Keratinocyte (primary cell): ENCODE measurements around the gene WNT3. TPM values are rescaled to one million over a fixed set of nuclear protein-coding genes. Genes with fewer than 3 reads are reported as not detected.

Source experiments
- DNase-seq: peaks from one replicate; pipeline ENCODE4 v3.0.0-alpha.2; 2011; ENCODE audit warnings: low read depth, missing footprints, low spot score
- FAIRE-seq: peaks from 2 replicates; lab custom pipeline; 2011; peaks lifted over from hg19 to GRCh38; lab: Jason Lieb, UNC
- H2AFZ ChIP-seq: 2 replicates; pipeline ENCODE4 v1.6.0; 2012; ENCODE audit warnings: low read length, control low read depth, inconsistent platforms; ENCODE audit not compliant: control insufficient read depth
- H3K27ac ChIP-seq: 2 replicates; pipeline ENCODE4 v1.5.1; 2011; ENCODE audit warnings: low read length; ENCODE audit not compliant: control insufficient read depth, insufficient read depth
- H3K27me3 ChIP-seq: 3 replicates; pipeline ENCODE4 v1.6.0; 2011; ENCODE audit warnings: low read length; ENCODE audit not compliant: control insufficient read depth, insufficient read depth; ENCODE audit errors: extremely low read depth
- H3K36me3 ChIP-seq, 2 experiments: 2 replicates in 1 of 2; 3 replicates in 1 of 2; pipeline ENCODE4 v1.5.1; 2011; ENCODE audit warnings: low read length in 2 of 2, mild to moderate bottlenecking in 1 of 2; ENCODE audit not compliant: control insufficient read depth in 2 of 2, insufficient read depth in 2 of 2; ENCODE audit errors: extremely low read depth in 1 of 2
- H3K4me1 ChIP-seq: 3 replicates; pipeline ENCODE4 v1.5.1; 2011; ENCODE audit warnings: low read length; ENCODE audit not compliant: control insufficient read depth, insufficient read depth; ENCODE audit errors: extremely low read depth
- H3K4me2 ChIP-seq: 3 replicates; pipeline ENCODE4 v1.6.0; 2011; ENCODE audit warnings: low read depth, low read length; ENCODE audit not compliant: control insufficient read depth, insufficient read depth; ENCODE audit errors: extremely low read depth
- H3K4me3 ChIP-seq, 3 experiments: fragments of 200-600 bp in 1 of 3; sonication (generic) in 1 of 3; 2 replicates in 2 of 3; 3 replicates in 1 of 3; pipeline ENCODE4 v1.5.1; 2011 to 2016; ENCODE audit warnings: low read length in 3 of 3, mild to moderate bottlenecking in 3 of 3, control low read depth in 2 of 3, inconsistent platforms in 1 of 3, low read depth in 1 of 3, mixed read lengths in 1 of 3, mixed run types in 1 of 3, moderate library complexity in 1 of 3; ENCODE audit not compliant: control insufficient read depth in 2 of 3, insufficient read depth in 2 of 3; ENCODE audit errors: extremely low read depth in 1 of 3
- H3K79me2 ChIP-seq: 2 replicates; pipeline ENCODE4 v1.6.0; 2012; ENCODE audit warnings: low read length; ENCODE audit not compliant: control insufficient read depth, insufficient read depth
- H3K9ac ChIP-seq: 3 replicates; pipeline ENCODE4 v1.6.0; 2011; ENCODE audit warnings: low read length; ENCODE audit not compliant: control insufficient read depth, insufficient read depth; ENCODE audit errors: extremely low read depth
- H3K9me1 ChIP-seq: 3 replicates; pipeline ENCODE4 v1.6.0; 2011; ENCODE audit warnings: low read length; ENCODE audit not compliant: control insufficient read depth, insufficient read depth; ENCODE audit errors: extremely low read depth
- H3K9me3 ChIP-seq: 2 replicates; pipeline ENCODE4 v1.5.1; 2012; ENCODE audit warnings: low read depth, low read length; ENCODE audit not compliant: control insufficient read depth
- H4K20me1 ChIP-seq: 3 replicates; pipeline ENCODE4 v1.6.0; 2011; ENCODE audit warnings: low read length; ENCODE audit not compliant: control insufficient read depth, insufficient read depth; ENCODE audit errors: extremely low read depth
- CTCF ChIP-seq, 3 experiments: IDR thresholded peaks in 1 of 3; conservative IDR thresholded peaks in 1 of 3; optimal IDR thresholded peaks in 1 of 3; 2 replicates in 2 of 3; 3 replicates in 1 of 3; pipeline versions ENCODE3 to v1.5.1; 2011; ENCODE audit warnings: low read length in 3 of 3, mild to moderate bottlenecking in 3 of 3, moderate library complexity in 2 of 3, control low read depth in 1 of 3, inconsistent platforms in 1 of 3; ENCODE audit not compliant: insufficient read depth in 2 of 3; ENCODE audit errors: extremely low read depth in 1 of 3
- EZH2 ChIP-seq: IDR thresholded peaks from one replicate; pipeline ENCODE4 v1.6.1; 2012; ENCODE audit warnings: inconsistent platforms, mild to moderate bottlenecking, low read length, moderate library complexity
- dilution Hi-C: fragments of 300-500 bp; cut with MboI; formaldehyde crosslinking; loops from one replicate; pipeline ENCODE4 v1.7.0; 2020; ENCODE audit warnings: low sequenced_read_pairs; ENCODE audit not compliant: extremely low pct_ligation_motif_present
- polyA plus RNA-seq, 5 experiments: library from polyadenylated mRNA; depleted of rRNA in 3 of 5; stranded (reverse) in 3 of 5; stranded (forward) in 1 of 5; unstranded in 1 of 5; fragments of >200 nt; gene quantifications; 1 replicate in 1 of 5; 2 replicates in 3 of 5; 3 replicates in 1 of 5; pipeline versions ENCODE4 v1.2.1 to v1.2.3, GENCODE V29; 2011 to 2012; ENCODE audit warnings: missing spikeins in 2 of 5, low read depth in 1 of 5, low replicate concordance in 1 of 5

The WNT3 gene
- polyA plus RNA-seq, 1 donor (not counting 4 experiments of a cell fraction or from before 2014, with no cell fraction given), result 1.9 TPM

DNA sequence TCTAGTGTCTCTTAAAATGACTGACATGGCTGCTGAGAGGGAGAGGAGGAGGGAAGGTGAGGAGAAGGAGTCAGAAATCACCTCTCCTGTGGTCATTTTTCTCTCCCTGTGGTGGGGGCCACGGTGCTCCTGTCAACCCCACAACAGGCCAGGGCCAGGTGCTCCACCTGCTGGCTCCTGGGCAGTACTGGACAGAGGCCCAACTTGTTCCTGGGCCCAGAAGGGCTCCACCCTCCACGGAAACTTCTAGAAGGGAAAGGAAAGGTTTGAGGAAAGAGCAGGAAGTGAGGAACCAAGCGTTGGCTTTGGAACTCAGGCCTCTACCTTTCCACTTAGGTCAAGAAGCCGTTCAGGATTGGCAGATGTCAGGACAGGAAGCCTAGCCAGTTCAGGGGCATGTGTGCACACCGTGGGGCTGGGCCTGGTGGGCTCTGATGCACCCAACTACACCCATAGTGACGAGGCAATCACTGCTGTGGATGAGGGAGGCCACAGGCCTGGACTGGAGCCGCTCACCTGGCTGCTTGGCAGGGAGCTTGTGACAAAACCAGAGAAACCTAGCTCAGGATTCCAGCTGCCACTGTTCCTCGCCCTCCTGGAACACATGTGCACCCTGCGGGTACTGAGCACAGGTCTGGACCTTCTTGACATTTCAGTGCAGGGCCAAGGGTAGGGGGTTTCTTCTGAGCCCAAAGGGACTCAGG is 36.1 kb downstream of the WNT3 start:
- Histone ChIP-seq H3K4me2 (no peak overlapping the region), H3K4me3 (no peak overlapping the region), H3K9me3 (no peaks in the 10 kb centered on the region), H3K27ac (no peak overlapping the region), H3K27me3 (peaks cover 3% of the 10 kb centered on the region), H3K79me2 (no peaks in the 10 kb centered on the region), H3K4me1 (peaks cover 20% of the 10 kb centered on the region), H4K20me1 (no peaks in the 10 kb centered on the region), H3K9me1 (no peaks in the 10 kb centered on the region), H3K36me3 (no peaks in the 10 kb centered on the region), H3K9ac (no peak overlapping the region), H2AFZ (peak overlapping the region; percentile 86)
- peak; percentile 85 to 87 (median 86) for TF ChIP-seq CTCF (optimal IDR thresholded peaks at IDR 0.05 in 1 of 3, IDR thresholded peaks at IDR 0.05 in 1 of 3, conservative IDR thresholded peaks at IDR 0.05 in 1 of 3; ENCODE audit: extremely low read depth in 1 of 3, insufficient read depth in 2 of 3, low read length in 3 of 3)
- no peak for TF ChIP-seq EZH2
- FAIRE-seq (peak; percentile 52), DNase-seq (no peak)
- dilution Hi-C loops, result no loop called here

DNA sequence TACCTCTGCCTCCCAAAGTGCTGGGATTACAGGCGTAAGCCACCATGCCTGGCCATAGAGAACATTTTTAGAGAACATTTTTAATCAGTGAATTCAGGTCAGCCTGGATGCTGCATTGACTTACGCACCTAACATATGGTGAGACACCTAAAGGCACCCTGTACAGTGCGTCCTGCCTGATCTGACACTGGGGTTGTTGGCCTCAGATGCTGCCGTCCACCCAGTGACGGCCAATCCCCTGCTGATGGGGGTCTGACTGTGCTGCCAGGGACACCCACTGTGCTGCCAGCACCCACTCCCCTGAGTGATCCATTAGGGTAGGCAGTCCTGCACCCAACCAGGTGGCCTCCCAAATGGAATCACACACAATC is 38.5 kb downstream of the WNT3 start:
- Histone ChIP-seq H3K9me3 (no peaks in the 10 kb centered on the region), H2AFZ (no peak overlapping the region), H3K9me1 (no peaks in the 10 kb centered on the region), H3K79me2 (no peaks in the 10 kb centered on the region), H4K20me1 (no peaks in the 10 kb centered on the region), H3K36me3 (no peaks in the 10 kb centered on the region), H3K27me3 (peaks cover 3% of the 10 kb centered on the region), H3K27ac (no peak overlapping the region), H3K4me3 (no peak overlapping the region), H3K4me2 (no peak overlapping the region), H3K9ac (no peak overlapping the region), H3K4me1 (peaks cover 20% of the 10 kb centered on the region)
- TF ChIP-seq EZH2, result no peak
- no peak for TF ChIP-seq CTCF (optimal IDR thresholded peaks at IDR 0.05 in 1 of 3, IDR thresholded peaks at IDR 0.05 in 1 of 3, conservative IDR thresholded peaks at IDR 0.05 in 1 of 3; ENCODE audit: extremely low read depth in 1 of 3, insufficient read depth in 2 of 3, low read length in 3 of 3)
- dilution Hi-C loops, result no loop called here
- FAIRE-seq (no peak), DNase-seq (no peak)
